ENCODE data around the gene PADI1.

Gene PADI1

DNA sequence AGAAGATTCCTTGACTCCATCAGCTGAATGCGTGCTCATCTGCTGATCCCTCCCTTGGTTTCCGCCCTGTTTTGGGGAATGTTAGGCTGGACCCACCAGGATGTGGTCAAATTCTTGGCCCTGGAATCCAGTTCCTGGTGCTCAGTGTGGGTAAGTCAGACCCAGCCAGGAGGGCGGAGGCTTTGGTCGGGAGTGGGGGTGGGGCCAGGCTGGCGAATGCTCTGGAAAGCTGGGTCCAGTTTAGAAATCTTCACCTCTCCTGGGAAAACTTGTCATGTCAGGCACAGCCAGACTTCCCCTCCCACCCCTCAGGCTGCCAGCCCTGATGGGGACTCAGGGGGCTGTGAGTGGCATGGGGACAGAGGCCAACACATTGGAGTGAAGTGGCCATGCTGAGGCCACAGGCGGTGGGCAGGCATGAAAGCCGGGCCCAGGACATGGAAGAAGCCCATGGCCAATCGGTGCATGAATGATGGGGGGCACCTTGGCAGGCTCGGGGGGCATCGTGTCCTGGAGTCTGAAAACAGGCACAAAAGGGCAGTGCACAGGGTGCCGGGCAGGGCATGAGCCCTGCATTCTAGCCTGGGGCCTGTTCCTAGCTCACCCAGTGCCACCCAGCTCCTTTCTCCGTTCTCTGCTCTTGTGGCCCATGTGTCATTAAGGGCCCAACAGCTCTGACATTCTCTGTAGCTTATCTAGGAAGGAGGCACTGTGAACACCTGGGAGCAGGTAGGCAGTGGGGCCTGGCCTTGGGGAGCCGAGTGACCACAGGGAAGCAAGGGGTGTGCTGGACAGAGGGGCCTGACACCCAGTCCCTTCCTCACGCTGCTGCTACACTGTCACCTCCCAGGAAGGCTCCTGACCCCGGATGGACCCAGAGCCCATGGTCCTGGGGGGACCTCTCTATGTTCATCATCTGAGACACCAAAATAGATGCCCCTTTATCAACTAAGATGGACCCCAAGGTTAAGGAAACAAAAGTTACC is 14.6 kb upstream of the PADI1 start:
- Histone ChIP-seq H3K9me3 (ENCODE audit: insufficient read depth, low read length) (no peaks in the 10 kb centered on the region; the same call in 1 of the 2 replicates), H4K20me1 (ENCODE audit: insufficient read depth, low read length) (no peaks in the 10 kb centered on the region), H3K9ac (ENCODE audit: low read length) (no peak overlapping the region), H2AFZ (ENCODE audit: low read depth, low read length) (no peak overlapping the region), H3K4me2 (ENCODE audit: low read length) (no peak overlapping the region), H3K4me1 (ENCODE audit: low read length) (peaks cover 12% of the 10 kb centered on the region), H3K27ac (ENCODE audit: low read length) (no peak overlapping the region), H3K27me3 (ENCODE audit: low read depth, low read length) (no peaks in the 10 kb centered on the region), H3K79me2 (ENCODE audit: low read length) (no peaks in the 10 kb centered on the region), H3K36me3 (replicated peaks; ENCODE audit: low read depth, low read length) (no peaks in the 10 kb centered on the region), H3K4me3 (ENCODE audit: low read length) (no peak overlapping the region)
- TF ChIP-seq, protein P1, sequence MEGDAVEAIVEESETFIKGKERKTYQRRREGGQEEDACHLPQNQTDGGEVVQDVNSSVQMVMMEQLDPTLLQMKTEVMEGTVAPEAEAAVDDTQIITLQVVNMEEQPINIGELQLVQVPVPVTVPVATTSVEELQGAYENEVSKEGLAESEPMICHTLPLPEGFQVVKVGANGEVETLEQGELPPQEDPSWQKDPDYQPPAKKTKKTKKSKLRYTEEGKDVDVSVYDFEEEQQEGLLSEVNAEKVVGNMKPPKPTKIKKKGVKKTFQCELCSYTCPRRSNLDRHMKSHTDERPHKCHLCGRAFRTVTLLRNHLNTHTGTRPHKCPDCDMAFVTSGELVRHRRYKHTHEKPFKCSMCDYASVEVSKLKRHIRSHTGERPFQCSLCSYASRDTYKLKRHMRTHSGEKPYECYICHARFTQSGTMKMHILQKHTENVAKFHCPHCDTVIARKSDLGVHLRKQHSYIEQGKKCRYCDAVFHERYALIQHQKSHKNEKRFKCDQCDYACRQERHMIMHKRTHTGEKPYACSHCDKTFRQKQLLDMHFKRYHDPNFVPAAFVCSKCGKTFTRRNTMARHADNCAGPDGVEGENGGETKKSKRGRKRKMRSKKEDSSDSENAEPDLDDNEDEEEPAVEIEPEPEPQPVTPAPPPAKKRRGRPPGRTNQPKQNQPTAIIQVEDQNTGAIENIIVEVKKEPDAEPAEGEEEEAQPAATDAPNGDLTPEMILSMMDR (IDR thresholded peaks at IDR 0.05; ENCODE audit: low read depth, low read length) = no peak
- TF ChIP-seq EZH2phosphoT487 (IDR thresholded peaks at IDR 0.05; ENCODE audit: low read depth) = no peak

GRCh38 chr1:17191990-17192242 is 13.0 kb upstream of the PADI1 start:
- no peaks in the 10 kb centered on the region for H3K36me3 ChIP-seq (replicated peaks; ENCODE audit: low read depth, low read length)
- no peak overlapping the region for H3K9ac ChIP-seq (ENCODE audit: low read length)
- no peaks in the 10 kb centered on the region for H4K20me1 ChIP-seq (ENCODE audit: insufficient read depth, low read length)
- no peak overlapping the region for H2AFZ ChIP-seq (ENCODE audit: low read depth, low read length)
- no peaks in the 10 kb centered on the region for H3K27me3 ChIP-seq (ENCODE audit: low read depth, low read length)
- TF ChIP-seq EZH2phosphoT487 (IDR thresholded peaks at IDR 0.05; ENCODE audit: low read depth) = no peak
- no peak overlapping the region for H3K4me3 ChIP-seq (ENCODE audit: low read length)
- H3K79me2 ChIP-seq (ENCODE audit: low read length) = no peaks in the 10 kb centered on the region
- H3K4me2 ChIP-seq (ENCODE audit: low read length) = peak overlapping the region; percentile 46
- no peak overlapping the region for H3K27ac ChIP-seq (ENCODE audit: low read length)
- H3K9me3 ChIP-seq (ENCODE audit: insufficient read depth, low read length) = no peaks in the 10 kb centered on the region; the same call in 1 of the 2 replicates
- H3K4me1 ChIP-seq (ENCODE audit: low read length) = peaks cover 12% of the 10 kb centered on the region

DNA sequence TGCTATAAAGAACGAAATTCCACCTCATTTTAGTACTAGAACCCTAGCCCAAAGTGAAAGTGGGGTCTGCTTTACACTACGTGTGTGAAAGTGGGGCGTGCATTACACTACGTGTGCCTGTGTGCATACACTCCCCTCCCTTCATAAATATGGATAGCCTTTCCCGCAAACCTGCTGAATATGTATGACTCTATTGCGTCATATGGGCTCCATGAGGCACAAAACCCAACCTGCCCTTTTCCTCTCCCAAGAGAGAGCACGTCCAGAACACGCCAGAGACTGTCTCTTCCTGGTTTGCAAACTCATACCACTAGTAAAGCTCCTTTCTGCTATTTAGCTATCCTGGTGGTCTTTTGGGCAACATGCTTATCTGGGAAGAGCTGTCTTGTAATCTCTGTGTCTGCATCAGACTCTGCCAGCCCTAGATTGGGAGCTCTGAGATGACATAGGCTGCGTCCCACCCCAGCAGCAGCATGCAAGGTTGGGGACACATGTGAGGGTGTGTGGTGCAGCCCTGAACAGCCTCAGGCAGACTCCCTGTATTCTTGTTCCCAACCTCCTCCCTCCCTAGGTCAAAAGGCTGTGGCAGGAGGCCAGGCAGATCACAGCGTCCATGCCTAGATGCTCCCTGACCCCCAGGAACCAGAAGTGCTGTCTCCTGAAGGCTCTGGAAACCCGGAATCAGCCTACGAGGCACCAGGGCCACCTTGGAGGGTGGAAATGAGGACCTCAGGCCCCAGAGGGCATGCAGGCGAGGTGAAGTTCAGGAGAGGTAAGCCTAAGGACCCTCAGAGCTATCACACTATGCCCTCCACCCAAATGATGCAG is 12.3 kb upstream of the PADI1 start:
- peak overlapping the region; percentile 46 for H3K4me2 ChIP-seq (ENCODE audit: low read length)
- no peak for TF ChIP-seq EZH2phosphoT487 (IDR thresholded peaks at IDR 0.05; ENCODE audit: low read depth)
- TF ChIP-seq, protein P1 (IDR thresholded peaks at IDR 0.05; ENCODE audit: low read depth, low read length) = no peak
- no peak overlapping the region for H3K4me3 ChIP-seq (ENCODE audit: low read length)
- H3K27me3 ChIP-seq (ENCODE audit: low read depth, low read length) = no peaks in the 10 kb centered on the region
- H3K36me3 ChIP-seq (replicated peaks; ENCODE audit: low read depth, low read length) = no peaks in the 10 kb centered on the region
- H4K20me1 ChIP-seq (ENCODE audit: insufficient read depth, low read length) = no peaks in the 10 kb centered on the region
- no peak overlapping the region for H3K9ac ChIP-seq (ENCODE audit: low read length)
- H3K79me2 ChIP-seq (ENCODE audit: low read length) = no peaks in the 10 kb centered on the region
- H2AFZ ChIP-seq (ENCODE audit: low read depth, low read length) = 0 out of 2 replicates have a peak overlapping the region, but pooled peaks have one; percentile 15
- H3K9me3 ChIP-seq (ENCODE audit: insufficient read depth, low read length) = no peaks in the 10 kb centered on the region; the same call in 1 of the 2 replicates
- peaks cover 12% of the 10 kb centered on the region for H3K4me1 ChIP-seq (ENCODE audit: low read length)
- no peak overlapping the region; the same call in 1 of the 2 replicates for H3K27ac ChIP-seq (ENCODE audit: low read length)

- Histone ChIP-seq H2AFZ (ENCODE audit: low read depth, low read length) (0 out of 2 replicates have a peak overlapping the region, but pooled peaks have one; percentile 15), H4K20me1 (ENCODE audit: insufficient read depth, low read length) (no peaks in the 10 kb centered on the region), H3K4me3 (ENCODE audit: low read length) (no peak overlapping the region), H3K4me1 (ENCODE audit: low read length) (peaks cover 12% of the 10 kb centered on the region), H3K4me2 (ENCODE audit: low read length) (no peak overlapping the region), H3K9me3 (ENCODE audit: insufficient read depth, low read length) (no peaks in the 10 kb centered on the region; the same call in 1 of the 2 replicates), H3K79me2 (ENCODE audit: low read length) (no peaks in the 10 kb centered on the region), H3K9ac (ENCODE audit: low read length) (no peak overlapping the region), H3K27ac (ENCODE audit: low read length) (no peak overlapping the region), H3K36me3 (replicated peaks; ENCODE audit: low read depth, low read length) (no peaks in the 10 kb centered on the region), H3K27me3 (ENCODE audit: low read depth, low read length) (no peaks in the 10 kb centered on the region)
- TF ChIP-seq, protein P1 (IDR thresholded peaks at IDR 0.05; ENCODE audit: low read depth, low read length) = no peak
- no peak for TF ChIP-seq EZH2phosphoT487 (IDR thresholded peaks at IDR 0.05; ENCODE audit: low read depth)
Measured at GRCh38 chr1:17193222-17194132, 11.5 kb upstream of the PADI1 start.
